Epithelial cell of proximal tubule (primary cell): Measurements from ENCODE around the gene NINL. TPM values are rescaled to one million over a fixed set of nuclear protein-coding genes. Genes with fewer than 3 reads are reported as not detected.

Experiments
- DNase-seq: peaks from one replicate; pipeline ENCODE4 v3.0.0-alpha.2; 2011; ENCODE audit warnings: low read depth
- H3K4me3 ChIP-seq: 2 replicates; pipeline ENCODE4 v1.5.1; 2011; ENCODE audit warnings: low read depth, mild to moderate bottlenecking, low read length
- CTCF ChIP-seq: conservative IDR thresholded peaks from 2 replicates; pipeline ENCODE4 v1.5.1; 2012; ENCODE audit warnings: low read depth, mild to moderate bottlenecking, low read length
- total RNA-seq: library from RNA; depleted of rRNA; stranded (reverse); fragments of >200 nt; gene quantifications from 2 replicates; pipeline ENCODE4 v1.2.3, GENCODE V29; 2015

NINL gene
- total RNA-seq, 1 donor from 2014 or later, result 13.5 TPM

- H3K4me3 ChIP-seq, result no peak overlapping the region
- no peak for TF ChIP-seq CTCF
- no peak for DNase-seq
Measured at GRCh38 chr20:25485872-25486271, 99.5 kb downstream of the NINL start.

- no peak for TF ChIP-seq CTCF
- no peak for DNase-seq
- no peak overlapping the region for H3K4me3 ChIP-seq
Measured at GRCh38 chr20:25484911-25485511, 100.3 kb downstream of the NINL start.

- no peak for DNase-seq
- H3K4me3 ChIP-seq, result no peak overlapping the region
- TF ChIP-seq CTCF, result no peak
Measured at GRCh38 chr20:25484224-25484846, 101.0 kb downstream of the NINL start.

GRCh38 chr20:25483431-25484132, 101.7 kb downstream of the NINL start:
- no peak overlapping the region for H3K4me3 ChIP-seq
- no peak for TF ChIP-seq CTCF
- no peak for DNase-seq

- H3K4me3 ChIP-seq, result no peak overlapping the region
- TF ChIP-seq CTCF, result no peak
- DNase-seq, result no peak
Measured at GRCh38 chr20:25481918-25482253, 103.4 kb downstream of the NINL start.

GRCh38 chr20:25481235-25481917, 104.0 kb downstream of the NINL start:
- no peak for DNase-seq
- TF ChIP-seq CTCF, result peak; percentile 15
- H3K4me3 ChIP-seq, result no peak overlapping the region
